Measurements from ENCODE around the gene SLC3A2. TPM values are rescaled to one million over a fixed set of nuclear protein-coding genes. Genes with fewer than 3 reads are reported as not detected.

Gene SLC3A2
- total and polyA plus RNA-seq, 2 of the 13 experiments (the other 11 are each of a cell fraction or from before 2014, with no cell fraction given), result 213 to 226 TPM

- H3K27me3 ChIP-seq (ENCODE audit: control insufficient read depth in 1 of 2, insufficient read depth in 2 of 2, low read length in 2 of 2), result no peaks in the 10 kb centered on the region
- CTCF ChIA-PET (ENCODE audit: low intra/inter-chr PET ratio, low total read pairs), result no interaction called here
- BruUV-seq (replicated peaks), result no TSS peak
- no peak overlapping the region for H3K4me3 ChIP-seq (replicated peaks in 1 of 3; ENCODE audit: insufficient read depth in 1 of 3, low read depth in 2 of 3, low read length in 3 of 3)
- in situ Hi-C loops (cut with HindIII; ENCODE audit: extremely low pct_ligation_motif_present, low pct_unique_long_range_greater_than_20kb) (no loop called here), intact Hi-C loops (cut with micrococcal nuclease; ENCODE audit: unreplicated experiment) (no loop called here)
- DNase-seq (ENCODE audit: low spot score) (no peak), ATAC-seq (no peak), FAIRE-seq (no peak)
- no peak overlapping the region for H3K9ac ChIP-seq (ENCODE audit: insufficient read depth, low read depth, low read length)
- WGBS (ENCODE audit: low lambda C conversion rate), result 94% methylated on average over 6 of the region's 6 CpGs
- H3K4me2 ChIP-seq (ENCODE audit: low read depth, low read length), result no peak overlapping the region
- no peaks in the 10 kb centered on the region for H3K9me3 ChIP-seq (ENCODE audit: low read length)
- H3K36me3 ChIP-seq (replicated peaks in 1 of 2; ENCODE audit: control insufficient read depth in 1 of 2, insufficient read depth in 2 of 2, low read length in 2 of 2), result peaks cover 4 to 10% of the 10 kb centered on the region in 2 experiments; a peak in 3 of 5 replicates
- H3K79me2 ChIP-seq (ENCODE audit: insufficient read depth, low read length), result peaks cover 52% of the 10 kb centered on the region
- H2AFZ ChIP-seq (ENCODE audit: low read length), result no peak overlapping the region
- H3K27ac ChIP-seq (ENCODE audit: extremely low read length, insufficient read depth, low read length), result no peak overlapping the region
- TF ChIP-seq ZNF766 (CRISPR knock-in tag; IDR thresholded peaks at IDR 0.05; ENCODE audit: borderline replicate concordance) (no peak), KLF6 (CRISPR knock-in tag; IDR thresholded peaks at IDR 0.05) (no peak), ZNF230 (CRISPR knock-in tag; IDR thresholded peaks at IDR 0.05) (no peak), ZNF546 (CRISPR knock-in tag; conservative IDR thresholded peaks at IDR 0.05) (no peak), SYNCRIP (IDR thresholded peaks at IDR 0.05; ENCODE audit: insufficient read depth, low read depth, low read length) (no peak), PHF5A (CRISPR knock-in tag; IDR thresholded peaks at IDR 0.05; ENCODE audit: low read depth, unreplicated experiment) (no peak), ZNF558 (CRISPR knock-in tag; IDR thresholded peaks at IDR 0.05; ENCODE audit: borderline replicate concordance) (no peak)
- H4K20me1 ChIP-seq (ENCODE audit: insufficient read depth, low read length), result no peaks in the 10 kb centered on the region
- POLR2A ChIA-PET, result interaction anchor here (0.6 to 3.2 kb wide), 4 partner anchors 10 to 127 kb away, joined by 3 to 15 read pairs (median 4); partner anchors contain the start of gene SLC3A2
- H3K4me1 ChIP-seq (ENCODE audit: insufficient read depth, low read length), result peaks cover 29% of the 10 kb centered on the region
Observed at GRCh38 chr11:62865635-62866034, 15.1 kb upstream of the SLC3A2 start.

- no peaks in the 10 kb centered on the region for H3K27me3 ChIP-seq (ENCODE audit: control insufficient read depth in 1 of 2, insufficient read depth in 2 of 2, low read length in 2 of 2)
- BruUV-seq (replicated peaks), result no TSS peak
- TF ChIP-seq ZNF383 (CRISPR knock-in tag; IDR thresholded peaks at IDR 0.05; ENCODE audit: borderline replicate concordance) (no peak), PBX3 (CRISPR knock-in tag; IDR thresholded peaks at IDR 0.05; ENCODE audit: borderline replicate concordance) (no peak), ZNF451 (CRISPR knock-in tag; IDR thresholded peaks at IDR 0.05) (no peak), ZBTB3 (CRISPR knock-in tag; IDR thresholded peaks at IDR 0.05; ENCODE audit: borderline replicate concordance, low read depth) (no peak), MYC (CRISPR knock-in tag; IDR thresholded peaks at IDR 0.05; ENCODE audit: borderline replicate concordance) (no peak), FOXC1 (CRISPR knock-in tag; IDR thresholded peaks at IDR 0.05; ENCODE audit: borderline replicate concordance) (no peak), SP140L (CRISPR knock-in tag; IDR thresholded peaks at IDR 0.05; ENCODE audit: borderline replicate concordance) (no peak), ZNF207 (IDR thresholded peaks at IDR 0.05; ENCODE audit: borderline replicate concordance) (no peak), NFKBIZ (CRISPR knock-in tag; IDR thresholded peaks at IDR 0.05) (no peak)
- H3K9me3 ChIP-seq (ENCODE audit: low read length), result no peaks in the 10 kb centered on the region
- H3K4me2 ChIP-seq (ENCODE audit: low read depth, low read length), result no peak overlapping the region
- H3K27ac ChIP-seq (ENCODE audit: extremely low read length, insufficient read depth, low read length), result no peak overlapping the region
- no peak for ATAC-seq
- H3K4me3 ChIP-seq (replicated peaks in 1 of 3; ENCODE audit: insufficient read depth in 1 of 3, low read depth in 2 of 3, low read length in 3 of 3), result no peak overlapping the region
- H3K79me2 ChIP-seq (ENCODE audit: insufficient read depth, low read length), result peaks cover 20% of the 10 kb centered on the region
- intact Hi-C loops (cut with micrococcal nuclease; ENCODE audit: unreplicated experiment) (no loop called here), in situ Hi-C loops (cut with HindIII; ENCODE audit: extremely low pct_ligation_motif_present, low pct_unique_long_range_greater_than_20kb) (loop anchor here (5.0 kb wide), 1 partner anchor 88 kb away; the partner anchor contains the start of gene TMEM179B)
- 0 out of 2 replicates have a peak, but pooled peaks cover 2% of the 10 kb centered on the region for H4K20me1 ChIP-seq (ENCODE audit: insufficient read depth, low read length)
- ChIA-PET CTCF (ENCODE audit: low intra/inter-chr PET ratio, low total read pairs) (no interaction called here), POLR2A (interaction anchor here (1.1 to 4.4 kb wide), 4 partner anchors 13 to 34 kb away, joined by 3 to 25 read pairs (median 12); no protein-coding TSS in a partner anchor)
- 94% methylated on average over 7 of the region's 7 CpGs for WGBS (ENCODE audit: low lambda C conversion rate)
- DNase-seq (ENCODE audit: low spot score), result no peak
- no peak overlapping the region for H2AFZ ChIP-seq (ENCODE audit: low read length)
- peaks cover 11 to 43% of the 10 kb centered on the region in 2 experiments; a peak in 3 of 5 replicates for H3K36me3 ChIP-seq (replicated peaks in 1 of 2; ENCODE audit: control insufficient read depth in 1 of 2, insufficient read depth in 2 of 2, low read length in 2 of 2)
- FAIRE-seq, result no peak
- no peak overlapping the region for H3K9ac ChIP-seq (ENCODE audit: insufficient read depth, low read depth, low read length)
- H3K4me1 ChIP-seq (ENCODE audit: insufficient read depth, low read length), result peaks cover 23% of the 10 kb centered on the region
Observed at GRCh38 chr11:62874851-62875250, 5.8 kb upstream of the SLC3A2 start.
